ENCODE measurements around the gene INHBE. TPM values are rescaled to one million over a fixed set of nuclear protein-coding genes. Genes with fewer than 3 reads are reported as not detected.

INHBE gene
- total RNA-seq, 1 donor from 2014 or later, result 1.0 TPM

DNA sequence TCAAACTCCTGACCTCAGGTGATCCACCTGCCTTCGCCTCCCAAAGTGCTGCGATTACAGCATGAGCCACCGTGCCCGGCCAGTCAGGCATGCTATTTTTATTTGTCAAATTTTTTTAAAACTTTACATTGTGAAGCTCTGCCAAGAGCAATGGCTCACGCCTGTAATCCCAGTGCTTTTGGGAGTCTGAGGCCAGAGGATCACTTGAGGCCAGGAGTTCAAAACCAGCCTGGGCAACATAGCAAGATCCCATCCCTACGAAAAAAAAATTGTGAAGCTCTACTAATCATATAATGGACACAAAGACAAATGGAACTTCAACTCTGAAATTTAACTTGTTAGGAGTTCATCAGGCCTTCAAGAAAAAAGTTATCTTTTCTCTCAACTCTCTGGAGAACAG is 26.1 kb upstream of the INHBE start:
- no peak overlapping the region for H3K4me3 ChIP-seq (ENCODE audit: low read length in 3 of 3)
- no peaks in the 10 kb centered on the region for H3K9me3 ChIP-seq (ENCODE audit: control insufficient read depth in 3 of 3, low read length in 3 of 3)
- peak overlapping the region; percentile 87 for H3K27ac ChIP-seq (ENCODE audit: low read depth, low read length)
- peak overlapping the region in 1 of 3 donors; percentile 77 for H3K9ac ChIP-seq (ENCODE audit: low read depth in 1 of 3, low read length in 3 of 3)
- H3K36me3 ChIP-seq (ENCODE audit: control insufficient read depth in 3 of 3, insufficient read depth in 3 of 3, low read length in 3 of 3), result peaks cover 0 to 3% (median 2%) of the 10 kb centered on the region in 3 donors
- H3K27me3 ChIP-seq (ENCODE audit: control insufficient read depth in 3 of 3, insufficient read depth in 3 of 3, low read length in 3 of 3), result no peaks in the 10 kb centered on the region
- H3K4me1 ChIP-seq (ENCODE audit: control insufficient read depth in 3 of 3, insufficient read depth in 3 of 3, low read length in 3 of 3), result peaks cover 8 to 9% (median 9%) of the 10 kb centered on the region in 3 donors

DNA sequence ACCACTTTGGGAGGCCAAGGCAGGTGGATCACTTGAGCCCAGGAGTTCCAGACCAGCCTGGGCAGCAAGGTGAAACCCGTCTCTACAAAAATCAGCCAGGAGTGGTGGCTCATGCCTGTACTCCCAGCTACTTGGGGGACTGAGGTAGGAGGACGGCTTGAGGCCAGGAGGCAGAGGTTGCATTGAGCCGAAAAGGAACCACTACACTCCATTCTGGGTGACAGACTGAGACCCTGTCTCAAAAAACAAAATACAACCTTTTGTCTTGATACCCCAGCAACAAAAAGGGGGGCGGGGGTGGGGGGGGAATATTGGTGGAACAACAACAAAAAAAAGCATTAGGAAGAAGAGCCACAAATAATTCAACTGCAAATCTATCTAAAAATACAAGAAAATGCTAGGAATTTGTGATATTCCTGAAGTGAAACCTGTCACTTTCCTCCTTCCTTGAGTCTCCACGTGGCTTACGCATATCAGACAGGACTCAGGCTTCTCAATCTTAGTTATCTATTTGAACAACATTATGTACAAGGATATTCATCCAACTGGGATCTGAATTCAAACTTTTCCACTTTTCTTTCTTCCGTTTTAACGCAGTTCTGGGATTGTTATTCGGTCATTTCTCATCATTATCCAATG is 25.5 kb upstream of the INHBE start:
- Histone ChIP-seq H3K9ac (ENCODE audit: low read depth in 1 of 3, low read length in 3 of 3) (peak overlapping the region; percentile 70 to 91 (median 77)), H3K4me3 (ENCODE audit: low read length in 3 of 3) (peak overlapping the region; percentile 65 to 85 (median 79)), H3K27me3 (ENCODE audit: control insufficient read depth in 3 of 3, insufficient read depth in 3 of 3, low read length in 3 of 3) (no peaks in the 10 kb centered on the region), H3K36me3 (ENCODE audit: control insufficient read depth in 3 of 3, insufficient read depth in 3 of 3, low read length in 3 of 3) (peaks cover 0 to 3% (median 2%) of the 10 kb centered on the region in 3 donors), H3K27ac (ENCODE audit: low read depth, low read length) (peak overlapping the region; percentile 87), H3K4me1 (ENCODE audit: control insufficient read depth in 3 of 3, insufficient read depth in 3 of 3, low read length in 3 of 3) (peaks cover 8 to 9% (median 9%) of the 10 kb centered on the region in 3 donors), H3K9me3 (ENCODE audit: control insufficient read depth in 3 of 3, low read length in 3 of 3) (no peaks in the 10 kb centered on the region)

DNA sequence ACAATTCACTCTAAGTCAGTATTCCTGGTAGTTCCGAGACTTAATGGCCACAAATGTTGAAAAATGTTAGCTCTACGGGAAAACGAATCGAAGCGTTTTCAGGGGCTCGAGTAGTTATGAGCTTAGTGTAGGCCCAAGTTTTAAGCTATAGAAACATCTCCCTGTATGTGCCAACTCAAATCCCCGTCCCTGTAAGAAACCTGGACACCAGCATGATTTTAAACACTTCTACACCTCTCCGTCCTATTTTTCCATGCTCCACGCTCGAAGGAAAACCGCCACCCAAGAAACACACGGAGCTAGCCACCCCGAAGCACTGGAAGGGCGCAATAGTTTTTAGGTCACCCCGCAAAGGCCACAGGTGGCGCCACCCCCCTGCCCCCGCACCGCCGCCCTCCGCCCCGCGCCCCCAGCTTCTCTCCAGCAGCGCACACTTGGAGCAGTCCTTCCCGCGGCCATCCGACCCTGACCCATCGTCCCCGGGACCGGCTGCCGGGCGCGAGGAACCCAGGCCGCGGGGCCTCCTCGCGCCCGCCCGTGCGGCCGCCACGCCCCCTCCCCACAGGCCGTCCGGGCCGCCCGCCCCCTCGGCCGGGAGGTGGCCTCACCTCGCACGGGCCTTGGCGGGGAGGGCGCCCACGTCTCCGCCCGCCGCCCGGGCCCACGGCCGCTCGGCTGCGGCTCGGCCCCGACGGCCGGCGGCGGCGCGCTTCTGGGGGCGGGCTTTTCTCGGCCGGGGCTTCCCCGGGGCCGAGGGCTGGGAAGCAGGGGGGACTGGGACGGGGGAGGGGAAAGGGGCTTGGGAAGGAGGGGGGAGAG is 24.8 kb upstream of the INHBE start:
- H3K27me3 ChIP-seq (ENCODE audit: control insufficient read depth in 3 of 3, insufficient read depth in 3 of 3, low read length in 3 of 3), result no peaks in the 10 kb centered on the region
- H3K9ac ChIP-seq (ENCODE audit: low read depth in 1 of 3, low read length in 3 of 3), result peak overlapping the region; percentile 77 to 91 (median 84)
- H3K9me3 ChIP-seq (ENCODE audit: control insufficient read depth in 3 of 3, low read length in 3 of 3), result no peaks in the 10 kb centered on the region
- peak overlapping the region; percentile 87 for H3K27ac ChIP-seq (ENCODE audit: low read depth, low read length)
- H3K4me3 ChIP-seq (ENCODE audit: low read length in 3 of 3), result peak overlapping the region; percentile 69 to 85 (median 79)
- H3K36me3 ChIP-seq (ENCODE audit: control insufficient read depth in 3 of 3, insufficient read depth in 3 of 3, low read length in 3 of 3), result peaks cover 0 to 3% (median 2%) of the 10 kb centered on the region in 3 donors
- peaks cover 8 to 9% (median 9%) of the 10 kb centered on the region in 3 donors for H3K4me1 ChIP-seq (ENCODE audit: control insufficient read depth in 3 of 3, insufficient read depth in 3 of 3, low read length in 3 of 3)

DNA sequence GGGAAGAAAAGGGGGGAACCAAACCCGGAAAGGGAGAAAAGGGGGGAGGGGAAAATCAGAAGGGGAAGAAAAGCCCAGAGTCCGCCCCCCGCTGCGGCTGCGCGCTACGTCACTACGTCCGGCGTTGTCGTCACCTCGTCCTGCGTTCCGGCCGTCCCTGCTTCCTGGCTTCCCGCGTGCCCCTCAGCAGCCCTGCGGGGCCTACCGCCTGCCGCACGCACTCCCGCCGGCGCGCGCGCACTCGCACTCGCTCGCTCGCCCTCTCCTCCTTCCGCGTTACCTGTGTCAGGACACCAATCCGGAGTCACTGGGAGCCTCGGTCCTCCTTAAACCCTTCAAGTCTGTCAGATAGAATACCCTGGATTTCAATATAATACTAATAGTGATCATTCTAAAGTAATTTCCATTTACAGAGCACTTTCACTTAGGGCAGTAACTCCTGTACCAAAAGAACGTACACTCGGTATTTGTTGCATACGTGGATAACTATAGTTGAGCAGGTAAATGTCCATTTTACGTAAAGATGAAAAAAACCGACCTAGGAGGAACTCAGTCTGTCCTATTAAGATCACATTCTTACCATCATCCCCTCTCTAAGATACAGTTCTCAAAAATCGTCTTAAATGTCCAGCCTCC is 24.1 kb upstream of the INHBE start, which contains the start of gene R3HDM2:
TSS of gene R3HDM2 (minus strand) at position 113 of the 636 bp plus-strand sequence. CDS start 120,615 bp downstream, outside the sequence.
- H3K9ac ChIP-seq (ENCODE audit: low read depth in 1 of 3, low read length in 3 of 3), result peak within 1 kb of the TSS; percentile 77 to 95 (median 84)
- no peaks in the 10 kb centered on the region for H3K36me3 ChIP-seq (ENCODE audit: control insufficient read depth in 3 of 3, insufficient read depth in 3 of 3, low read length in 3 of 3)
- H3K4me1 ChIP-seq (ENCODE audit: control insufficient read depth in 3 of 3, insufficient read depth in 3 of 3, low read length in 3 of 3), result peaks cover 8 to 9% (median 9%) of the 10 kb centered on the region in 3 donors
- H3K4me3 ChIP-seq (ENCODE audit: low read length in 3 of 3), result peak within 1 kb of the TSS; percentile 69 to 85 (median 79)
- peak within 1 kb of the TSS; percentile 87 for H3K27ac ChIP-seq (ENCODE audit: low read depth, low read length)
- H3K27me3 ChIP-seq (ENCODE audit: control insufficient read depth in 3 of 3, insufficient read depth in 3 of 3, low read length in 3 of 3), result no peaks in the 10 kb centered on the region
- no peaks in the 10 kb centered on the region for H3K9me3 ChIP-seq (ENCODE audit: control insufficient read depth in 3 of 3, low read length in 3 of 3)

DNA sequence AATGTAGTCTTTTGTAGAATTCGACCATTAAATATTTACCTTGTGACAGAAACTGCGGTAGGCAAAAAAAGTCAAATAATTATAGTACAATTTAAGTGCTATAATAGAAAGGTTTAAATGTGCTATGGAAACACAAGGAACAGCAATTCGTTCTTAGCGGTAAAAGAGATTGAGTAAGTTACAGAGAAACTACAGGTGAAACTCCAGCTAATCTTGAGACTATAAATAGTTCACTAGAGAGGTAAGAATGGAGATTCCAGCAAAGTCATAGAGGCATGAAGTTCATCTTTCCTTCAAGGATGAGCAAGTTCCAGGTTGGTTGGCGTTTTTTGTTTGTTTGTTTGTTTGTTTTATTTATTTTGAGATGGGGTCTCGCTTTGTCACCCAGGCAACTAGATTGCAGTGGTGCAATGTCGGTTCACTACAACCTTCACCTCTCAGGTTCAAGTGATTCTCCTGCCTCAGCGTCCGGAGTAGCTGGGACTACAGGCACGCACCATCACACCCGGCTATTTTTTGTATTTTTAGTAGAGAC is 23.4 kb upstream of the INHBE start:
- no peaks in the 10 kb centered on the region for H3K9me3 ChIP-seq (ENCODE audit: control insufficient read depth in 3 of 3, low read length in 3 of 3)
- peaks cover 8 to 9% (median 9%) of the 10 kb centered on the region in 3 donors for H3K4me1 ChIP-seq (ENCODE audit: control insufficient read depth in 3 of 3, insufficient read depth in 3 of 3, low read length in 3 of 3)
- H3K36me3 ChIP-seq (ENCODE audit: control insufficient read depth in 3 of 3, insufficient read depth in 3 of 3, low read length in 3 of 3), result no peaks in the 10 kb centered on the region
- no peaks in the 10 kb centered on the region for H3K27me3 ChIP-seq (ENCODE audit: control insufficient read depth in 3 of 3, insufficient read depth in 3 of 3, low read length in 3 of 3)
- H3K27ac ChIP-seq (ENCODE audit: low read depth, low read length), result peak overlapping the region; percentile 87
- H3K4me3 ChIP-seq (ENCODE audit: low read length in 3 of 3), result peak overlapping the region in 2 of 3 donors; percentile 69 to 80
- peak overlapping the region; percentile 76 to 95 (median 84) for H3K9ac ChIP-seq (ENCODE audit: low read depth in 1 of 3, low read length in 3 of 3)

DNA sequence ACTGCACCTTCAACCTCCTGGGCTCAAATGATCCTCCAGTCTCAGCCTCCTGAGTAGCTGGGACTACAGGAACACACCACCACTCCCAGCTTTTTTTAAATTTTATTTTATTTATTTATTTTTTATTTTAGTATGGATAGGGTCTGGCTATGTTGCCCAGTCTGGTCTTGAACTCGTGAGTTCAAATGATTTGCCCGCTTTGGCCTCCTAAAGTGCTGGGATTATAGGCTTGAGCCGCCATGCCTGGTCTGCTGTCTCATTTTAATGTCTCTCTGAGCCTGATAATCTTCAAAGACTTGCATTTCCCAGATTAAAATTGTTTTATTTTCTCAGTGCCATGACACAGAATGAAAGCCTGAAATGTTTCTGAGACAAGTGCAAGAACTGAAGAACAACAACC is 21.7 kb upstream of the INHBE start:
- Histone ChIP-seq H3K36me3 (ENCODE audit: control insufficient read depth in 3 of 3, insufficient read depth in 3 of 3, low read length in 3 of 3) (no peaks in the 10 kb centered on the region), H3K9me3 (ENCODE audit: control insufficient read depth in 3 of 3, low read length in 3 of 3) (no peaks in the 10 kb centered on the region), H3K27ac (ENCODE audit: low read depth, low read length) (no peak overlapping the region), H3K9ac (ENCODE audit: low read depth in 1 of 3, low read length in 3 of 3) (no peak overlapping the region), H3K4me3 (ENCODE audit: low read length in 3 of 3) (no peak overlapping the region), H3K27me3 (ENCODE audit: control insufficient read depth in 3 of 3, insufficient read depth in 3 of 3, low read length in 3 of 3) (no peaks in the 10 kb centered on the region), H3K4me1 (ENCODE audit: control insufficient read depth in 3 of 3, insufficient read depth in 3 of 3, low read length in 3 of 3) (peaks cover 8 to 9% (median 9%) of the 10 kb centered on the region in 3 donors)

DNA sequence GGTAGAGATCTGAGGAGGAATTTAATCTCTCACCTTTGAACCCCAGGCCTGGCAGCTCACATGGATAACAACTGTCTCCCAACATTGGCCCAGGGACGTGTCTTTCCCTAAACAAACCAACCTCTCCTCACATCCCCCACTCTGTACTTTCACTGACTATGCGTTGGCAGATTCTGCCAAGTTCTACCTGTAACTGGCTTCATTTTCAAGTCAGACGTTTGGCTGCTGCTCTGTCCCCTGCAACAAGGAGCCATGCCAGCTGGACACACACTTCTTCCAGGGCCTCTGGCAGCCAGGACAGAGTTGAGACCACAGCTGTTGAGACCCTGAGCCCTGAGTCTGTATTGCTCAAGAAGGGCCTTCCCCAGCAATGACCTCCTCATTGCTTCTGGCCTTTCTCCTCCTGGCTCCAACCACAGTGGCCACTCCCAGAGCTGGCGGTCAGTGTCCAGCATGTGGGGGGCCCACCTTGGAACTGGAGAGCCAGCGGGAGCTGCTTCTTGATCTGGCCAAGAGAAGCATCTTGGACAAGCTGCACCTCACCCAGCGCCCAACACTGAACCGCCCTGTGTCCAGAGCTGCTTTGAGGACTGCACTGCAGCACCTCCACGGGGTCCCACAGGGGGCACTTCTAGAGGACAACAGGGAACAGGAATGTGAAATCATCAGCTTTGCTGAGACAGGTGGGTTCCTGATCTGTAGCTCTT is 20.4 kb upstream of the INHBE start, which contains the start of gene INHBC:
TSS of gene INHBC (plus strand) at position 268 of the 707 bp plus-strand sequence. CDS start at position 371, 103 bp downstream.
- no peak within 1 kb of the TSS for H3K4me3 ChIP-seq (ENCODE audit: low read length in 3 of 3)
- no peaks in the 10 kb centered on the region for H3K9me3 ChIP-seq (ENCODE audit: control insufficient read depth in 3 of 3, low read length in 3 of 3)
- H3K27ac ChIP-seq (ENCODE audit: low read depth, low read length), result no peak within 1 kb of the TSS
- H3K27me3 ChIP-seq (ENCODE audit: control insufficient read depth in 3 of 3, insufficient read depth in 3 of 3, low read length in 3 of 3), result no peaks in the 10 kb centered on the region
- H3K4me1 ChIP-seq (ENCODE audit: control insufficient read depth in 3 of 3, insufficient read depth in 3 of 3, low read length in 3 of 3), result peaks cover 2 to 3% (median 2%) of the 10 kb centered on the region in 3 donors
- no peaks in the 10 kb centered on the region for H3K36me3 ChIP-seq (ENCODE audit: control insufficient read depth in 3 of 3, insufficient read depth in 3 of 3, low read length in 3 of 3)
- H3K9ac ChIP-seq (ENCODE audit: low read depth in 1 of 3, low read length in 3 of 3), result no peak within 1 kb of the TSS

DNA sequence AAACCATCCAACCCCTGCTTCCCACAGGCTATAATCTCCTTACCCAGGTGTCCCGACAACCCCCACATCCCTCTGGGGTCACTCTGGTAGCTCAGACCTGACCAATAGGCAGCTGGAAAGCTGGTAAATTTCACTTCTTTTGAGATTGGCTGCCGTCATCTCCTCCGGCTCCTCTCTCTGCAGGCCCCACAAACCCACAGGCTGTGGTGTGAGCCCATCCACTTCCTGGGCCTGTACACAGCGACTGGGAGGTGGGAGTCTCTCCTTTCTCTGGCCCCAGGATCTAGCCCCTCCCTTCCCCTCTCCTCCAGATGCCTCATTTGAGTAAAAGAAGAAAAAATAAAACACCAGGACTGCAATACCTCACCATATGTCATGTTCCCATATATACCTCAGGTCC is 19.8 kb upstream of the INHBE start:
- Histone ChIP-seq H3K4me1 (ENCODE audit: control insufficient read depth in 3 of 3, insufficient read depth in 3 of 3, low read length in 3 of 3) (no peaks in the 10 kb centered on the region), H3K4me3 (ENCODE audit: low read length in 3 of 3) (no peak overlapping the region), H3K27ac (ENCODE audit: low read depth, low read length) (no peak overlapping the region), H3K9me3 (ENCODE audit: control insufficient read depth in 3 of 3, low read length in 3 of 3) (no peaks in the 10 kb centered on the region), H3K9ac (ENCODE audit: low read depth in 1 of 3, low read length in 3 of 3) (no peak overlapping the region), H3K36me3 (ENCODE audit: control insufficient read depth in 3 of 3, insufficient read depth in 3 of 3, low read length in 3 of 3) (no peaks in the 10 kb centered on the region), H3K27me3 (ENCODE audit: control insufficient read depth in 3 of 3, insufficient read depth in 3 of 3, low read length in 3 of 3) (no peaks in the 10 kb centered on the region)

DNA sequence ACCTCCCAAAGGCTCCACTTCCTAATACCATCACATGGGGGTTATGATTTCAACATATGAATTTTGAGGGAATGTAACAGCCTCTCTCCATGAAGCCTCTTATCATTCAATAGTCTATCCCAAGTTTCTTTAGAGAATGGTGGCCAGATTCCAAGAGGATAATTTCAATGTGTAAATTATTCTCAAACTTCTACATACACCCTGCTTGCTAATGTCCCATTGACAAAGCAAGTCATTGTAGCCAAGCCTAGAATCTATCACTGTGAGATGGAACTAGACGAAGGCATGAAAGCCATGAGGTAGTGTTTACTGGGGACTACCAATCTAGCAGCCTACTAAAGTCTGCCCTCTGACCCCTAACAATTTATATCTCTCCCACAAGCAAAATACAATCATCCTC is 16.7 kb upstream of the INHBE start:
- Histone ChIP-seq H3K27ac (ENCODE audit: low read depth, low read length) (no peak overlapping the region), H3K4me3 (ENCODE audit: low read length in 3 of 3) (no peak overlapping the region)

More for the DNA sequence above, 16.7 kb upstream of the INHBE start:
- Histone ChIP-seq H3K4me1 (ENCODE audit: control insufficient read depth in 3 of 3, insufficient read depth in 3 of 3, low read length in 3 of 3) (no peaks in the 10 kb centered on the region), H3K36me3 (ENCODE audit: control insufficient read depth in 3 of 3, insufficient read depth in 3 of 3, low read length in 3 of 3) (no peaks in the 10 kb centered on the region), H3K9me3 (ENCODE audit: control insufficient read depth in 3 of 3, low read length in 3 of 3) (no peaks in the 10 kb centered on the region), H3K9ac (ENCODE audit: low read depth in 1 of 3, low read length in 3 of 3) (no peak overlapping the region), H3K27me3 (ENCODE audit: control insufficient read depth in 3 of 3, insufficient read depth in 3 of 3, low read length in 3 of 3) (no peaks in the 10 kb centered on the region)

All from skeletal muscle tissue (tissue), 4 donors.